Stimulated activated naive CD8-positive, alpha-beta T cell treated with anti-CD3 and anti-CD28 coated beads, Interleukin-15, Interleukin-2, amounts not matched to agents 100 ng/mL and 50 ng/mL, for 24 hours (primary cell): Measurements from ENCODE around the gene EN1.

Experiments
- H3K27ac Mint-ChIP-seq: one replicate; pipeline ENCODE4 v1.8.0; 2021; ENCODE audit warnings: mild to moderate bottlenecking, mixed read lengths
- H3K27me3 Mint-ChIP-seq: one replicate; pipeline ENCODE4 v1.8.0; 2021; ENCODE audit warnings: mixed read lengths
- H3K36me3 Mint-ChIP-seq: one replicate; pipeline ENCODE4 v1.8.0; 2021; ENCODE audit warnings: low read depth, mixed read lengths
- H3K4me1 Mint-ChIP-seq: one replicate; pipeline ENCODE4 v1.8.0; 2021; ENCODE audit warnings: low read depth, mixed read lengths
- H3K4me3 Mint-ChIP-seq: one replicate; pipeline ENCODE4 v1.8.0; 2021; ENCODE audit warnings: mild to moderate bottlenecking, mixed read lengths
- H3K9me3 Mint-ChIP-seq: one replicate; pipeline ENCODE4 v1.8.0; 2021; ENCODE audit warnings: mixed read lengths

The EN1 gene

DNA sequence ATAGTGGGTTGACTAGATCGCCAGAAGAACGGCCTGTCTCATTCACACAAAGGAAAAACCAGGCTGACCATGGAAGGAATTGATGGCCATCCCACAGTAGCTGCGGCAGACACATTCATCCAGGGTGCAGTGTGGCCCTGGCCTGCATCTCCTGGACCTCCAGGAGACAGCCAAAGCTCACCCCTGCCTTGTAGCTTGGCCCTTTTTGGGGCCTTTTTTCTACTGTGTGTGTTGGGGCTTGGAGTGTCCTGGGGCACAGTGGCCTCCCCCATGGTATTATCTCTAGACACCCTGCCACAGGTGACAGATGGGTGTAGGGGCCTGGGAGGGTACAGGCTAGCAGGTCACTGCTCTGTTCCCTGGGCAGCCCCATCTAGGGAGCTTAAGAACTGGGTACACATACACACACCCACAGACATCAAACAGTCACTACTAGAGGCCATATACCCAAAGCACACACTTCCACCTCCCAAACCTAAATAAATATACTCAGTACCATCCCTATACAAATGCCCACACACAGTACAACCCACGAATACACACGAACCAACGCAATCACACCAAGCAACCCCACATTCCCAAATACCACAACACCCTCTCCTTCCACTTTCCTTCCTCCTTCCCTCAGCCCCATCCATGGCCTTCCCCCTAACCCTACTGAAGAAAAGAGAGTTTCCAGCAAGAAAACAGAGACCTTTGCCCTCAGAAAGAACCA lies 8.6 kb downstream of the EN1 start:
- no peaks in the 10 kb centered on the region for H3K36me3 Mint-ChIP-seq
- H3K4me1 Mint-ChIP-seq, result peaks cover 12% of the 10 kb centered on the region
- no peak overlapping the region for H3K27ac Mint-ChIP-seq
- peaks cover 89% of the 10 kb centered on the region for H3K27me3 Mint-ChIP-seq
- H3K9me3 Mint-ChIP-seq, result no peaks in the 10 kb centered on the region
- H3K4me3 Mint-ChIP-seq, result no peak overlapping the region

DNA sequence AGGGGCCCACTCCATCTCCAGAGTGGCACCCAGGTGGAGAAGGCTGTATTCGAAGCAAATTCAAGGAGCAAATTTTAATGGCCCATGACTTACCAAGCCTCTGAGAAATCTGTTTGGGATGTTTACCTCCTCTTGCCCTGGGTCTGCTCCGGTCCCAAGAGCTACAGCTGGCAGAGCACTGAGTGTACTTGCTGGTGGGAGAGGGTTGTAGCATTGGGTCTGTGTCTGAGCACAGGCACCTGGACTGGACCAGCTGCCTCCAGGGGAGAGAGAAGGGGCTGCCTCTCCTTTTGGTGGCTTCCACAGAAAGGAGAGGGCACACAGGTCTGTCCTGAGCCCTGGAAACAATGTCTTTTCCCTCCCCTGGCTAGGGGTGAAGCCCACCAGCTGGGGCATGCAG lies 9.8 kb downstream of the EN1 start:
- Mint-ChIP-seq H3K36me3 (no peaks in the 10 kb centered on the region), H3K27me3 (peaks cover 88% of the 10 kb centered on the region), H3K27ac (no peak overlapping the region), H3K4me1 (peaks cover 9% of the 10 kb centered on the region), H3K9me3 (no peaks in the 10 kb centered on the region), H3K4me3 (no peak overlapping the region)

DNA sequence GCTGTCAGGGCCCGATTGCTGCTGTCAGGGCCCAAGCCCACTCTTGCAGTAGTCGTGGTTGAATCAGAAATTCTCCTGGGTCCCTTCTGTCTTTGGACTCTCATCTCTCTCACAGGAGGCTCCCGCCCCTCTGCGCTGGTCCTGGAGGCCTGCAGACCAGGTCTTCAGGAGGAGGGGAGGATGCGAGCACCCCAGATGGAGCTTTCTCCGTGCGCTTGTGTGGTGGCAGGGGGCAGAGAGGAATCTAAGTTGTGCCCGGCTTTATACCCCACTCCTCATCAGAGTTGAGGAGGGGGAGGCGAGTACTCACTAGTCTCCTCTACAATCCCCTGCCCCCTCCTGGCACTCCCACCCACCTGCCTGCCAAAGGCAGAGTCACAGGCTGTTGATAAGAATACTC lies 10.4 kb downstream of the EN1 start:
- Mint-ChIP-seq H3K4me1 (peaks cover 9% of the 10 kb centered on the region), H3K27ac (no peak overlapping the region), H3K4me3 (no peak overlapping the region), H3K27me3 (peaks cover 88% of the 10 kb centered on the region), H3K36me3 (no peaks in the 10 kb centered on the region), H3K9me3 (no peaks in the 10 kb centered on the region)

DNA sequence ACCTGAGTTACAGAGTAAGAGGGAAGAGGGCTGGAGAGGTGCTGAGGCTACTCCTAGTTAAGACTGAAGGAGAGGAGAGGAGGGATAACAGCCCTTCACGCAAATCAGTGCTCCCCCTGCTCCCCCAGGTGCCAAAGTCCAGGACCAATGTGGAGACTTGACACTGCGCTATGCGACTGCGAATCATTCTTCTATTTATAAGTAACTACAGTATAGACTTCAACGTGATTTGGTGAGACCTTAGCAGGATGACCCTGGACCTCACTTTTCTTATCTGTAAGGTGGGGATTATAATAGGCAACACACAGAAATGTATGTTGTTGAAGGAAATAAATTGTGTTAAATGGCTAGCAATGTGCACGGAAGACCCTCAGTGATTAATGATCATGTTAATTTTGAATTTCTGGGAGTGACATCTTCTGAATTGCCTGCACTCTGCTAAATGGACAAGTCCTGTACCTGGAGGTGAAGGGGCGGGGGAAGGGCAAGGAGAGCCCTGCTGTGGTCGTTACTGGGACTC lies 11.0 kb downstream of the EN1 start:
- no peaks in the 10 kb centered on the region for H3K36me3 Mint-ChIP-seq
- peaks cover 9% of the 10 kb centered on the region for H3K4me1 Mint-ChIP-seq
- peak overlapping the region; percentile 48 for H3K4me3 Mint-ChIP-seq
- H3K27me3 Mint-ChIP-seq, result peaks cover 89% of the 10 kb centered on the region
- no peaks in the 10 kb centered on the region for H3K9me3 Mint-ChIP-seq
- no peak overlapping the region for H3K27ac Mint-ChIP-seq

DNA sequence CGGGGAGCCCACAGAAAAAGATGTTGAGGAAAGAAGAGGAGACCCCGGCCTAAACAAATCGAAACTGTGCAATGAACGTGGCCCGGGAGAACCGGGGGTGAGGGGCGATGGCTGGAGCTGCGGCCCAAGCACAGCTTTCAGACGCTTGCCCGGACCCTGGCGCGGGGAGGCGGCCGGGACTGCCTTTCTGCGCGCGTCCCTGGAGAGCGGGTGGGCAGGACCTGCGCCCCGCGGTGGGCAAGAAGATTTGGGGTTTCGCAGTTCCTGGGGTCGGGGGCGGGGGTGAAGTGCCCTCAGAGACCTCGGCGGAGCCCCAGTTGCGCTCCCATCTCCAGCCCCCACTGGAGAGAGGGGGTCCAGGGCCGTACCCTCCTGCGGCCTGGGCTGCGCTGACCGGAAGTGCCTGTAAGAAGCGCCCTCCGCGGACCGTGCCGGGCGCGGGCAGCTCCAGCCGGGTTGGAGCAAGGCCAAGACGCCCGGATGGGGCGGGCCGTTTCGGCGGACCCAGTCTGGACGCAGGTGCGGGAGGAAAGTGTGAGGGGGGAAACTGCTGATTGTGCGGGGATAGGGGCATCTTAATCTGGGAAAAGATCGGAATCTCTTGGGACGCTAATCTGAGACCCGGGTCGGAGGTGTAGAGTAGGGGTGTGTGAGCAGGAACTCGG lies 11.6 kb downstream of the EN1 start:
- Mint-ChIP-seq H3K4me3 (peak overlapping the region; percentile 52), H3K4me1 (peaks cover 9% of the 10 kb centered on the region), H3K36me3 (no peaks in the 10 kb centered on the region), H3K9me3 (no peaks in the 10 kb centered on the region), H3K27me3 (peaks cover 89% of the 10 kb centered on the region), H3K27ac (no peak overlapping the region)

DNA sequence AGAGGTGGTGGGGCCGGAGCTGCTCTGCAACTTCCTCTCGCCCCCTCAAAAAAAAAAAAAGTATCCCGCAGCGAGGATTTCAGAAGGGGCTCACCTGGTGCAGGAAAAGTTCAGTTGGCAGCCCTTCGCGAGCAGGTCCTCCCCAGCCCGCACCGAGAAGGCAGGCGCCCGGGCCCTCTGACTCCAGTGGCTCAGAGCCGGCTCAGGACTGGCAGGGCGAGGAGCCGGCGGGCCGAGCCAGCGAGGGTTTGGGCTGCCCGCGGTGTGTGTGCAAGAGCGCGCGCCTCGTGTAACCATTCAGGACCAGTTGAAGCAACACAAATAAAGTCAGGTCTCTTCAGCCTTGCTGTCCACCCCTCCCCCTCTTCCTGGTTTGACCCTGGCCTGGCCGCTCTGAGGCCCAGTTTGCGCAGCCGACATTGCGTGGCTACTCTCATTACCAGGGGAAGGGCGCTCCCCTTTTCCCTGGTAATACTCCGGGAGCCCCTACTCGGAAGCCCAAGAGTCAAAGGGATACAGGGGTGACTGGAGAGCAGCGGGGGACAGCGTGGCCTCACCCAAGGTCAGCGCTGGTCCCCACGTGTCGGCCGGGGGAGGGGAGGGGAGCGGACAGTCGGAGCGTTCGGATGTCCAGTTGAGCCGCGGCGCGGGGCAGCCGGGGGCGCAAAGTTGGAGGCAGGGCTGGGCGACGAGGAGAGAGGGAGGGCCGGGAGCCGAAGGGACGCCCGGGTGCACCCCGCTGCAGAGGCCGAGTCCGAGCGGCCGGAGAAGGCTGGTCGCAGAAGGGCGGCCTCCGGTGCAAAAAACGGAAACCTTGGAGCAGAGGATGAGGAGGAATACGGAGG lies 12.3 kb downstream of the EN1 start:
- Mint-ChIP-seq H3K36me3 (no peaks in the 10 kb centered on the region), H3K27me3 (peaks cover 87% of the 10 kb centered on the region), H3K9me3 (no peaks in the 10 kb centered on the region), H3K4me3 (peak overlapping the region; percentile 52), H3K4me1 (peaks cover 9% of the 10 kb centered on the region), H3K27ac (no peak overlapping the region)

DNA sequence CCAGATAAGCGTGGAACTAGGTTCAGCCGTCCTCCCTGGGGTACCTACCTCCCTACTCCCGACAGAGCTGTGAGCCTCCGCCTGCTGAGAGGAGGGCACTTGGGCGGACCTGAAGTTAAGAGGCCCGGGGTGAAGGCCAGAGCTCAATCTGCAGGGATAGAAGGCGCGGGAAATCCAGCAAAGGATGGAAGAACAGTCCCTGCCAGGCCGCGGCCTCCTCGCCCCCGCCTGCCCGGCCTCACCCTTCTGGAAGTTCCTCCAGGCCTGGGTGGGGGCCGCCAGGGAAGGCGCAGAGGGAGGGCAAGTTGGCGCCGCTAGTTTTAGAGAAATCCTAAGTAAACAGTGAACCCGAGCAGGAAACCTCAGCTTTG lies 13.0 kb downstream of the EN1 start:
- H3K36me3 Mint-ChIP-seq, result no peaks in the 10 kb centered on the region
- H3K27me3 Mint-ChIP-seq, result peaks cover 85% of the 10 kb centered on the region
- peaks cover 9% of the 10 kb centered on the region for H3K4me1 Mint-ChIP-seq
- no peak overlapping the region for H3K4me3 Mint-ChIP-seq
- H3K27ac Mint-ChIP-seq, result no peak overlapping the region
- H3K9me3 Mint-ChIP-seq, result no peaks in the 10 kb centered on the region

DNA sequence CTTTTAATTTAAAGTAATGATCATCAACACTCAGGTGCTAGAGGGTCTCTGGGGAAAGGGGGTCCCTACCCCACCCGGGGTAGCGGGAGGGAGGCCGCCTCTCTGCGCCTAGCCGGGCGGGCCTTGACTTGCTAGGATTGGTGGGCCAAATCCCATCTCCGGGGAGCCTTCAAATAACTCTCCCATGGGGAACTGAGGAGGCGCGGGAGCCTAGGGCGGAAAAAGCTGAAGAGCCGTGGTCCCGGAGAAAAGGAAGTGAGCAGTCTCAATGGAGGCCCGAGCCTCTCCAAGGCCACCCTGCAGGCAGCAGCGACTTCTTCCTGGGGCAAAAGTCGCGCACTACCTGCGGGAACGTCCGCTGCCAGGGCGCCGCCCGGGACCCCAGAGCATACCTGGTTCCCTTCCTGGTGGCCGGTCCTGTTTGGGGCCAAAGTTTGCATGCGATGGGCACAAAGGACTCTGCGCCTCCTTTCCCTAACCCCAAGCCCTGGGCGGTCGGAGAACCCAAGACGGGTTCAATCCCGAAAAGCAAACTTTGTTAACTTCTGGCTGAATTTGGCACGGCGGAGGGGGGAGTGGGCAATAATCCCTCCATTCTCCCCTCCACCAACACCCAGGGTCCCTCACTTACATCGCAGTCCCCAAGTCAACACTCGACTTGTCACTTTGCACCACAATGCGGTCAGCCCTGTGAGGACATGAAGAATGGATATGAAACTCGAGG lies 13.6 kb downstream of the EN1 start:
- peaks cover 9% of the 10 kb centered on the region for H3K4me1 Mint-ChIP-seq
- no peak overlapping the region for H3K4me3 Mint-ChIP-seq
- no peaks in the 10 kb centered on the region for H3K9me3 Mint-ChIP-seq
- no peaks in the 10 kb centered on the region for H3K36me3 Mint-ChIP-seq
- H3K27me3 Mint-ChIP-seq, result peaks cover 84% of the 10 kb centered on the region
- no peak overlapping the region for H3K27ac Mint-ChIP-seq

DNA sequence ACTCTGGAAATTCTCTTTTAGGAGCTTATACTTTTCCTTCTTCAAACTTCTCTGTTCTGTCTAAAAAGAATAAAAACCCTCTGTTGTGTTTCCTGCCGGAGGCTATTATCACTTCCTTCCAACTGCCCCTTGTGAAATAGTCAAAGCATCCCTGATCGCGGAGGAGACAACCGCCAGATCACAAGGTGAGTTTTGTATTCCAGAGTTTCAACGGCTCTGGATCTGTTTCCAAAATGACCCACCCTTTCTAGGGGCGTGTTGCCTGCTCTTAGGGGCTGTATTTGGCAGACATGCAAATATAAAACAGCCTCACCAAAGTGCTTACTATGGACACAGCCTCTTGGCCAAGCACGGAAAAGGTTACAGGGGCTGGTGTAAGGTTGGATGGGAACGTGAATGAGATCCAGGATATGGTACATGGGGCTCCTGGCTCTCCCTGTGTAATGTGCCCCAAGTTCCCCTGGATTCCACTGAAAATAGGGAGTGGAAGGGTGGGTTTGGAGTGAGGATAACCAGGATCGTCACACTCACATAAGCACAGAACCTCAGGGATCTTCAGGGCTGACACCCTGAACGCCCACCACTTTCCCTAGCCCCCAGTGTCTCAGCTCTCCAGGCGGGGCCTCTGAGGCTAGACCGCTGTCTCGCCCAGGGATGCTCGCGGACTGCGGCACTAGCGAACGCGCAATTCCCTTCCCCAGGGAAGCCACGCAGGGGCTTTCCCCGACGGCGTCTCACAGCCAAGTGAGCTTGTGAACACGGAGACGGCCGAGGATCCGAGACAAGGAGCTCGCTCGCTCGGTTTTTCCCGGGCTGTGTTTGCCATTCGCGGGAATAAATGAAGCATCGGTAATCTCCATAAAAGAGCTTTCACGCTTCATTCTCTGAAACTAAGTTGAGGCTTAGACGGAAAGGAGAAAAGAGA lies 14.4 kb downstream of the EN1 start:
- H3K4me3 Mint-ChIP-seq, result no peak overlapping the region
- H3K9me3 Mint-ChIP-seq, result no peaks in the 10 kb centered on the region
- H3K36me3 Mint-ChIP-seq, result no peaks in the 10 kb centered on the region
- peaks cover 9% of the 10 kb centered on the region for H3K4me1 Mint-ChIP-seq
- H3K27me3 Mint-ChIP-seq, result peaks cover 85% of the 10 kb centered on the region
- no peak overlapping the region for H3K27ac Mint-ChIP-seq

DNA sequence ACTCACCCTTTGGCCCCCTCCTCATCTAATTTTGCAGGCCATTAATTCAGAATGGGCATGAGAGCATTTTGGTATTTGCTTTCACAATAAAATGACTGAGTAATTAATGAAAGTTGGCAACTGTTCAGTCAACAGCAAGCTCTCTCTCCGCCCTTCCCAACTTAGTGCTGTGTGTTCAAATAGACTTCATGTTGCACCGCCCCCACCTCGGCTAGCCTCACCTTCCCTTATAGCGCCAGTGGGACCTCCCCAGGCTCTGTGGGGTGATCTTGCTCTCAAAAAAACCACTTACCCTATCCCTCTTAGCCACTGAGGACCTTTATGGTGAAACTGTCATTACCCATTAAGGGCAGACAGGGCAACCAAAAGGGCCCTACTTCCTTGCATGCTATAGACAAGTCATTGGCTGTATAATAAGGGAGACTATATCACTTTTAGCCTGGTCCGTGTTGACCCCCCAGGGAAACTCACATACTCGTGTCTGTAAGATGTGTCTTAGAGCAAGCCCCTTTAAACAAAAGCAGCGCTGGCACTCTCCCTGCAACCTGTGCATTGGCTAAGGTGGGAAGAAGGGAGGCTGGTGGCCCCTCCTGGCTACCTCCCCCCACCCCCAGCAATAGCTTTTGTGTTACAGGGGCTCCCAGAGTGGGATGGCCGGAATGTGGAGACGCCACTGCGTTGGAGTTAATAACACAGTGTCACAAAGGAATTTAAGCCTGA lies 15.2 kb downstream of the EN1 start:
- H3K27me3 Mint-ChIP-seq, result peaks cover 78% of the 10 kb centered on the region
- no peaks in the 10 kb centered on the region for H3K9me3 Mint-ChIP-seq
- no peak overlapping the region for H3K4me3 Mint-ChIP-seq
- no peaks in the 10 kb centered on the region for H3K36me3 Mint-ChIP-seq
- H3K4me1 Mint-ChIP-seq, result peaks cover 9% of the 10 kb centered on the region
- no peak overlapping the region for H3K27ac Mint-ChIP-seq

DNA sequence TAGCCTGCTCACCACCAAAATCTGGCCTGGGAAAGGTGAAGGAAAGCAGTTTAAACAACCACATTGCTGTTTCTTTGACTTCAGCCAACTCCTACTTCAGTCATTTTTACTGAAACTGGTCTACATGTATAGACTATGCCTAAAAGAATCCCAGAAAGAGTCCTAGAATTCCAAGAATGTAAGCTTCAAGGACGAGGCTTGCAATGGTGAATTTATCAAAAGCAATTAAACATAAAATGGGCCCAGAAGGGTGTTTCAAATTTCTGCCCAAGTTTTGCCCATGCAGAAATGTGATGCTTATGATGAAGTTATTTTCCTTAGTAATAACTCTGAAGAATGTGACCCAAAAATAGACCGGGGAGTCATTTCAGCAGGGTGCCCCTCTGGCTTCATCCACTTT lies 16.6 kb downstream of the EN1 start:
- no peaks in the 10 kb centered on the region for H3K36me3 Mint-ChIP-seq
- peaks cover 4% of the 10 kb centered on the region for H3K4me1 Mint-ChIP-seq
- H3K27me3 Mint-ChIP-seq, result peaks cover 70% of the 10 kb centered on the region
- H3K27ac Mint-ChIP-seq, result no peak overlapping the region
- H3K9me3 Mint-ChIP-seq, result no peaks in the 10 kb centered on the region
- no peak overlapping the region for H3K4me3 Mint-ChIP-seq

DNA sequence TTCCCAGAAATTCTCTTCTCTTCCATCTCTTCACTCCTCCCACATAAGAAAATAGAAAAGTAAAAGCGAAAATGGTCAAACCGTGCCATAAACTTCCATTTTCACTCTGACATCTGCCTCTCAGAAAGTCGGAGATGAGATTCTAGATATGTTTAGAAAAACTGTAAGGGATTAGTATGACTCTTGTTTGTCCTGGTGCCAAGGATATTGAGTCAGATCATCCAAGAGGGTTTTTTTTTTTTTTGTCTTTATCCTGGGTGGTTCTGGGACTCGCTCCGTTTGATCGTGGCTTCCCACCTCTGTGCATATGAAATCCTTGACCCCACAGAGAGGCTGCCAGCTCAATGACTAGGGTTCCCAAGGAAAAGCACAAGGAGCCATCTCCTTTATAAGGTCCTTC lies 17.3 kb downstream of the EN1 start:
- H3K27me3 Mint-ChIP-seq, result peaks cover 68% of the 10 kb centered on the region
- H3K9me3 Mint-ChIP-seq, result no peaks in the 10 kb centered on the region
- H3K4me3 Mint-ChIP-seq, result no peak overlapping the region
- no peaks in the 10 kb centered on the region for H3K36me3 Mint-ChIP-seq
- H3K4me1 Mint-ChIP-seq, result peaks cover 1% of the 10 kb centered on the region
- no peak overlapping the region for H3K27ac Mint-ChIP-seq

DNA sequence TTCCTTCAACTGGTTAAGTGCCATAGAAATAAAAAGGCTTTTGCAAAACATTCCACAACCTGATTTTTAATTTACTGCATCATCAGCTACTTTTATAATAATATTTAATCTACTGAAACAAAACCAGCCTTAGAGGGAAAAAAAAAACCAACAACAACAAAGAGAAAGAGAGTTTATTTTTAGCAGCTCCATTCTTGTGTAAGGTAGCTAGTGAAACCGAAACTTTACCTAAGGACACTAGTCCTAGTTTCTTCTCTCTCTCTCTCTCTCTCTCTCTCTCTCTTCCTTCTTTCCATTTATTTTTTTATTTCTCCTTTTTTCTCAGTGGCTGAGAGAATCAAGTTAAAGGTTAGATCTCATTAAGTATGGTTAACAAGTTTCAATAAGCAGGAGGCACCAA lies 21.4 kb downstream of the EN1 start:
- Mint-ChIP-seq H3K4me1 (no peaks in the 10 kb centered on the region), H3K27me3 (peaks cover 50% of the 10 kb centered on the region), H3K27ac (no peak overlapping the region), H3K36me3 (no peaks in the 10 kb centered on the region), H3K9me3 (no peaks in the 10 kb centered on the region), H3K4me3 (no peak overlapping the region)
